Raji (cell line): ENCODE measurements around the gene PCGF3.

Source experiments
- POLR2A ChIP-seq: IDR thresholded peaks from 2 replicates; pipeline ENCODE4 v1.6.1; 2011; ENCODE audit warnings: low read depth, low read length, control low read depth; ENCODE audit not compliant: insufficient read depth

Gene PCGF3

GRCh38 chr4:675980-676870 lies 29.4 kb upstream of the PCGF3 start:
- no peak for TF ChIP-seq POLR2A

DNA sequence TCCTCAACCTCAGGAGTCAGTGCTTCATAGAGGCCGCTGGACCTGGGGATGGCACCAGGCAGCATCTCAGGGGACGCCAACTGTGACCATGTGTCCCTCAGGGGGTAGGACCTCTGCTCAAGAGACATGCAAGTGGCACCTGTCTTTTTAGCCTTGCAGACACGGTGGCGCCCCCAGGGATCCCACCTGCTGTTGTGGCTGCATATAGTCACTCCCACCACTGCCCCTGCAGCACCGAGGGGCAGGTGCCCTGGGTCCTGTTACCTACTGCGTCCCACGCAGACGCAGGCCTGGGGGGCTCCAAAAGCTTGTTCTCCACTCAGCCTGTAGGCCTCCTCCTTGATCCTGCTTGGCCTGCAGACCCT lies 28.8 kb upstream of the PCGF3 start:
- peak; percentile 48 for TF ChIP-seq POLR2A

DNA sequence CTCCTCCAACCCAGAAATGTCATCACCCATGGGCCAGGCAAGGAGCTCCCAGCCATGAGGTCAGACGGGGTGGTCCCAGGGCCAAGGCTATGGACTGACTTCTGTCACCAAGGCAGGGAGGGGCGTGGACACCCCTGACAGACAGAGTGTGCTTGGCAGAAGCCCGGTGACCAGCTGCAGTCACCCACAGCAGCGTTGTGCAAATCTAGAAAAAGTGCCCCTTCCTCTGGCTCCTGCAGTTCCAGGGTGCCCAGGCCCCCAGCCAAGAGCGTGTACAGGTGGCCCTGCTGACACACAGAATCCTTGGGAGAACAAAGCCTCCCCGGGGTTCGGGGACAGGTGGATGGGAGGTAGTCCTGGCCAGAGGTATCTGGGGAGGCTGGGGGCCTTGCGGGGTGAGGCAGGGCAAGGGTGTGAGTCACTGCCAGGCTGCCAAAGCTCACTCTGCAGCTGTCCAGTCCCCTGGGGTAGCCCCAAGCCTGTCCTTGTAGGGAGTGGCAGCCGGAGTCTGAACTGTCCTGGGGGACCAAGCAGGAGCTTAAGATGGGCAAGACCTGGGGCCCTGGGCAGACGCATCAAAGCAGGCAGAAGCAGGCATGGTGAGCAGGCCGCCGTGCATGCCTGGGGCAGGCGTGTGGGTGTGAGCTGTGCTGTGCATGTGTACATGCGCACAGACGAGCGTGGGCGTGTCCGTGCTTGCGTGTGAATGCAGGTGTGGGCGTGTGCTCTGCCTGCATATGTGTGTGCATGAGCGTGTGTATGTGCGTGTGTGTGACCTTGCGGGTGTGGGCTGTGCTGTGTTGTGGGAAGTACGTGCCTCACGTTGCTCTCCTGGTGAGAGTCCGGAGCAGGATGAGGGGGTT lies 28.0 kb upstream of the PCGF3 start:
- peak; percentile 46; the same call in 1 of the 2 replicates for TF ChIP-seq POLR2A

GRCh38 chr4:678331-679103 lies 27.1 kb upstream of the PCGF3 start:
- TF ChIP-seq POLR2A = peak; percentile 15; the same call in 1 of the 2 replicates

GRCh38 chr4:679104-679481 lies 26.5 kb upstream of the PCGF3 start:
- TF ChIP-seq POLR2A = no peak

DNA sequence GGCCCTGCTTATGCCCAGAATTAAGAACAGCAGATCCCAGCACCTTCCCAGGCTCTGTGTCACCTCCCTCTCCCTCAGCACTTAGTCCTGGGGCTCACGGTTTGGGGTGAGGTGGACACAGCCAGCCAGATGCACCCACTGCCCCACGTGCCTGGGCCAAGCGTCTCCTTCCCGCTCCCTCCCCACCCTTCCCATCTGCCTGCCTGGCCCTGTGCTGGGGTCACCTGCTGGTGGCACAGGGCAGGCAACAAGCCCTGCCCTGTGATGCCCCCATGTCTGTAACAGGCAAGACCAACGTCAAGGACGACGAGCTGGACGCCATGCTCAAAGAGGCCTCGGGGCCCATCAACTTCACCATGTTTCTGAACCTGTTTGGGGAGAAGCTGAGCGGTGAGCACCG lies 26.0 kb upstream of the PCGF3 start:
- TF ChIP-seq POLR2A = no peak

- no peak for TF ChIP-seq POLR2A
Measured at GRCh38 chr4:680091-680490, 25.5 kb upstream of the PCGF3 start.

GRCh38 chr4:680551-680927 lies 25.1 kb upstream of the PCGF3 start:
- no peak for TF ChIP-seq POLR2A

- no peak for TF ChIP-seq POLR2A
Measured at GRCh38 chr4:680928-681645, 24.5 kb upstream of the PCGF3 start.

- TF ChIP-seq POLR2A = no peak
Measured at GRCh38 chr4:681736-682451, 23.7 kb upstream of the PCGF3 start.

- TF ChIP-seq POLR2A = no peak
Measured at GRCh38 chr4:682490-683172, 23.0 kb upstream of the PCGF3 start.

- no peak for TF ChIP-seq POLR2A
Measured at GRCh38 chr4:683247-683897, 22.3 kb upstream of the PCGF3 start.
